Stimulated activated CD4-positive, alpha-beta T cell treated with anti-CD3 and anti-CD28 coated beads, Interleukin-12 subunit alpha, Interleukin-12 subunit beta, amount 100 ng/mL, for 24 hours (primary cell): ENCODE measurements around the gene SLC1A2.

Source experiments
- DNase-seq, 2 experiments: peaks; one replicate each; pipeline ENCODE4 v3.0.0-alpha.2; 2020; ENCODE audit warnings: low read depth in 2 of 2

The SLC1A2 gene

GRCh38 chr11:35419184-35419829 is at the start of gene SLC1A2:
SLC1A2 (minus strand) TSS chr11:35419558; CDS start chr11:35418966, 592 bp downstream.
- DNase-seq, result no peak

DNA sequence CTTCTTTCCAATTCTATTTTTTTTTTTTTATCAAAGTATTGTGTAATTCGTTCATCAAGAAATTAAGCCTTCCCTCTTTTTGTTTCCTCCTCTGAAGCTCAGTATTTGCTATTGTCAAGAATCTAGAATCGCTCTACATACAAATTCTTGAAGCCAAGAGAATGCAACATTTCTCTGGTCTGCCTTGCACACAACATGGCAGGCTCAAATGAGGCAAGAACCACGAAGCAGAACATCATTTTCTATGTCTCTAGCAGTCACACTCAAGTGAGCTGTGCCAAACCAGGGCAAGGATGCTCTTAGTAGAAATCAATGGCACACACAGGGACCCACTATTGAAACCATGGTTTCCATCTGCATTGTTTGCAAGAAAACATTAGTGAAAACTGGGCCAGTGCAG is 46.7 kb upstream of the SLC1A2 start:
- no peak for DNase-seq

DNA sequence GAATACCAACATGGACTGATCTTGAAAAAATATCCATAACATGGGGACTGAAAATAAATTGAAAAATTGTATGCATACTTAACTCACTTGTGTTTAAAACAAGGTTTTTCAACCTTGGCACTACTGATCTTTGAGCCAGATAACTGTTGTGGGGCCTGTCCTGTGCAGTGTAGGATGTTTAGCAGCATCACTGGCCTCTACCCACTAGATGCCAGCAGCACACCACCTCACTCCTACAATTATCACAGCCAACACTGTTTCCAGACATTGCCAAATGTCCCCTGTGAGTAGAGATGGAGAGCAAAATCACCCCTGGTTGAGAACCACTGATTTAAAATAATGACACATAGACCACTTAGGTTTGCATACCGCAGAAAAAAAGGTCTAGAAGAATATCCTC is 45.0 kb upstream of the SLC1A2 start:
- no peak for DNase-seq

GRCh38 chr11:35463331-35463751 is 44.0 kb upstream of the SLC1A2 start:
- no peak for DNase-seq

- DNase-seq, result no peak
Measured at GRCh38 chr11:35461917-35462538, 42.7 kb upstream of the SLC1A2 start.

DNA sequence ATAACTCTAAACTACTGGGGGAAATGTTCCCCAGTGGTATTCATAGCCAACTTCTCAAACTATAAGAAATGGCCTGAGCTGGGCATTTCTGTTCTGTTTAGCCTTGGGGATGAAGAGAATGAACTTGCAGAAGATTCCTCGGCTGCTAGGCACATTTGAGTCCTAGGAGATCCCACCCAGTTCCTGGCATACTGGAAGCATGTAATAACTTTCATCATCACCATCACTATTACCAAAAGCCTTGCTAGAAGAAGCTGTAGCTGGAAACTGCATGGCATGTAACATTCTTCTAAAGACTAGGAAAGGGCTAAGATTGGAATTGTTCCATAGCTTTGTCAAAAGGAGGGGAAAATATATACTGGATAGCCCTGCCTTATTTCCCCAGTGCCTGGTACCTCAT is 40.1 kb upstream of the SLC1A2 start:
- DNase-seq, result no peak

DNA sequence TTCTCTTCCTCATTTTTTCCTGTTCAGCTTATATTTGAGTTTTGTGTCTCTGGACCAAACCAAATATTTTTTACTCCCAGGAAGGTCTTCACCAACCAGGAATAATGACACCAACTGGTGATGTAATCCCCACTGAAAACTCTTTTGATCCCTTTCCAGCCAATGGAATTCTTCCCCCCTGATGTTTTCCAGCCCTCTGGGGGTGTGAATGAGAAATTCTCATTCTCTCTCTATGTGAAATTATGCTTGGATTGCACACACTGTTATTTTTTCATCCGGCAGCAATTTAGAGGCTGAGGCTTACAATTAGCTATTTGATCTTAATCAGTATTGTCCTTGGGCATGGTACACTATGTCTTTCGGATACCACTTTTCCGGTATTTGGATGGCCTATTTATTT is 39.5 kb upstream of the SLC1A2 start:
- DNase-seq, result no peak

- no peak for DNase-seq
Measured at GRCh38 chr11:35454362-35454761, 35.0 kb upstream of the SLC1A2 start.

DNA sequence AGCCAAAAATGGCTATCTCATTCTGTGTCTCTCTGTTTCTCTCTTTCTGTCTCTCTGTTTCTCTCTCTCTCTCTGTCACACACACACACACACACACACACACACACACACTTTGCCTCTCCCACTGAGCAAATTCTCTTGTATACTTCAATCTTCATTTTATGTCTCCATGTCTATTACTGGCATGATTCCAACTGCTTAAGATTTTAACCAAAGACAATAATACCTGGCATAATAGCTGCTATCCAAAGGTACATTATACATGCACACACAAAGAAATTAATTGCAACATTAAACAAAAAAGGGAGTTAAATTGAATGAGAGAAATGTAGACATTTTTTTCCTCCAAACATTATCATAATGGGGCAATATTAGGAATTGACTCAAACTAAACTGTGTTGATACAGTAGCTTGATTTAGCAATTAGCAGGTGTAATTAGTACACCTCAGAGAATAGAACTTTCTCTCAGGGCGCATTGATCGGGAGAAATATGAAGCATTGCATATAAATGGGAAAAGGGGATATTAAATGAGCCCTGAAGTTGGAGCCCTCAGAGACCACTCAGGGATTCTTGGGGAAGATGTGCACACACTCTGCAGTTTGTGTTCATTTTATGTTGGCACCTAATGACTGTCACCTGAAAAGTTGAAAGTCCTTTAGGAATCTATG is 17.4 kb upstream of the SLC1A2 start:
- DNase-seq, result no peak

- DNase-seq, result no peak
Measured at GRCh38 chr11:35433588-35433987, 14.2 kb upstream of the SLC1A2 start.

DNA sequence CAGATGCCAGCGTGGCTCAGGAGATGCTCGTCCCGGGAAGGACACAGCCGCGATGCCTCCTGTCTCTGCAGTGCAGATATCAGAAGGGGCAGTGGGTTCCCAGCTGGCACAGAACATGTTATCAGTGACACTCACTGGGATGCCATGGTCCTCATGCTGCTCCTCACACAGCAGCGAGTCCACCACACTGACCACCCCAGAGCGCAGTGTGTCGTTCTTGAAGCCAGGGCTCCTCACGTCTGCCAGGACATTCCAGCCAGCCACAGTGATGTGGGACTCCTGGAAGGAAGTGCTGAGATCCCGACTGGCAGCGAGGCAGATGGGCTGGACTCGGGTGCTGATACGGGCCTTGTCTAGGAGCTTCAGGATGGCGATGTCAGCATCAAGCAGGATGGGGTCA is 13.1 kb upstream of the SLC1A2 start:
- DNase-seq, result no peak

GRCh38 chr11:35427071-35427470 is 7.7 kb upstream of the SLC1A2 start:
- DNase-seq, result no peak

DNA sequence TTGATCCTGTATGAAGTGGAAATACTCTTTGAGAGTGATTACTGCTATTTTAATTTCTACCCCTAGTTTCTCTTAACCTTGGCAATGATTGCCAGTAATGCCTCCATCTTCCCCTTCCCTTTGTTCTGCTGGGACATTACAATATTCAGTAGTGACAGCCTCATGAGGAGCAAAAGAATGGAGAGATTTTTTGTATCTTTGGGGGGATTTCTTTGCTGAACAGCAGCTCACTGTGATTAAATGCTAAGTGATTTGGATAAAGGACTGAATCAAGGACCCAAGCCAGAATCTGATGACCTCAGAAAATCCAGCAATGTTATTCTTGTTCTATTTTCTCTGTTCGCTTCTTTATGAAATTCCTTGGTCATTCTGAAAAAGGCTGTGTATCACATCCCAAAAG is 7.0 kb upstream of the SLC1A2 start:
- no peak for DNase-seq

- DNase-seq, result no peak
Measured at GRCh38 chr11:35425603-35426212, 6.3 kb upstream of the SLC1A2 start.

DNA sequence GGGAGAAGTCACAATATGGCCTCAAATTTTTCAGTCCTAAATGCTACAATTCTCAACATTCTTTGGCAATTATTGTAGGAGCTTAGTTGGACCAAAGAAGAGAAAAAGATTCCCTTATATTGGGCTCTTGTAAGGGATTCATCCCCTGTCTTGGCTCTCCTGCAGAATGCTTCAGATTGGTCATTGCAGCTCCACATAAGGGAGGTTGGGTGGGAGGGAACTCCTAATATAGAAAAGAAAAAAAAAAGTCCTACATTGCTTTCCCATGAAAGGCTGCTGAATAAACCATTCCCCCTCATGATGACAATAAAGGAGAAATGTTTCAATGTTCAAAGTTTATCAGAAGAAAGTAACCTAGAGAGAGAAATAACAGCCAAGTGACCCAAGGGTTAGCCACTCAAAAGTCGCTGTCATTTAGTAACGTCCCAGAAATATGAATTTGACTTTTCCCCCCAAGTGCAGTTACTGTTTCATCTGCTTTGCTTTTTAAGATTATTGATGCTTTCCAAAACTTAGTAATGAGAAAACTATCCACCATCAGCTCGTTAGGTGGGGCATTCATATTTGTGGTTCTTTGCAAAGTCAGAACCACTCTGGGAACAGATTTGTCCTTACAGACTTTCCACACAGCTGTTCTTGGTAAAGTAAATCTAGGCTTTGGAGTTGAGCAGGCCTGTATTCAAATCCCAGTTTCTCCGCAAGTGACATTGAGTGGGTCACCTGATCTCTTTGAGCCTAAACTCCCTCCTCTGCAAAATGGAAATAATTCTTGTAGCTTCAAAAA is 5.0 kb upstream of the SLC1A2 start:
- no peak for DNase-seq

- DNase-seq, result no peak
Measured at GRCh38 chr11:35420371-35420770, 1.0 kb upstream of the SLC1A2 start.

DNA sequence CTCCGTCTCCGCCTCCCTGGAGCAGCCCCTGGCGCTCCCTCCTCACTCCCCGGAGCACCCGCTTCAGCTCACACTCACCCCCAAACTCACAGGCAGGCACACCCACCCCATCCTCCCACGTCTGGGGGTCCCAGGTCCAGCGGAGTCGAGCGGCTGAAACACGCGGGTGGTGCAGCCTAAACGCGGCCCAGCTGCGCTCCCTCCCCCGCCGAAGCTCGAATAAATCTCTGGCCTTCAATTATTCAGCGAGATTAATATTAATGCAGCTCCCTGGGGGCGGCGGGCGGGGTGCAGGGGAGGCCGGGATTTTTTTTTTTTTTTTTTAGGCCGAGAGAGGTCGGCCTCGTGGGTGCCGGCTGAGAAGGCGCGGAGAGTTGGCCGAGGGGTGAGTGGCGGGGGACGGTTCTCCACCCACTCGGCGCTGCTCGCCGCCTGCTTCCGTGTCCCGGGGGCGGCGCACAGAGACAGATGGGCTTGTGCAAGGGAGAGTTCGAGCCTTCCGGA is 524 bp upstream of the SLC1A2 start:
- no peak for DNase-seq

DNA sequence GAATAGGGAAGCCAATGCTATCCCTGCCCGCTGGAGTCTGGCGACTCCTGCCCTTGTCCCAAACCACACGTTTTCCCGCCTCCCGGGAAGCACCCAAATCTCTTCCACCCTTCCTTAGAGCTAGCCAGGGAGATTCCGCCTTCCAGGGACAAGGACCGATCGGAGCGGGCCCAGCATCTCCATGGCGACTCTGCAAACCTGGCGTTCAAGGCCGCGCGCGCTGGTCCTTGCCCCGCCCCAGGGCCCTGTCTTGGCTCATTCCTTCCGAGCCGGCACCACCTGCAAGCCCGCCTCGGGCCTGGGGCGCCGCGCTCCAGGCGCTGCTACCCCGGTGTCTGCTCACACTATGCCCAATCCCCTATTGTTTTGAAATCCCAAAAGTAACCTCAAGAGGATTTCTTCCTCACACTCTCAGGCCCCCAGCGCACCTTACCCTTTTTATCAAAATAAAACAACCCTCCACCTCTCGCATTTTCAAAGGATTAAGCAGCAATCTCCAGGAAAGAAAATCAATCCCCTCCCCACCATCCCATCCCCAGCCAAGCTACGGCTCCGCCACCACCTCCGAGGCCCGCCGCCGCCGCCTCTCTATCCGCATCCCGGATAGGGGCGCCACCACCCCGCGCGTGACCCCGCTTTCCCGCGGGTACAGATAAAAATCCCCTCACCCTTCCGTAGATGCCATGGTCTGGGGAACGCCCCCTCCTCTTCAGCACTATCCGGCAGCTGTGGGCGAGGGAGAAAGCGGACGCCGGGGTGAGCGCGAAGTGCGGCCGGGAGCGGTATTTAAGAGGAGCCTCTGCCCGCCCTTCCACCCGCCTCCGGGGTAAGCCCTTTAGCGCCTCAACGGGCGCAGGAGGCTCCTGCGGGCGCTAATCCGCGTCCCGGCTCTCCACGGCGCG is 825 bp downstream of the SLC1A2 start:
- DNase-seq, result no peak

- DNase-seq, result no peak
Measured at GRCh38 chr11:35415487-35415886, 3.9 kb downstream of the SLC1A2 start.

- DNase-seq, result no peak
Measured at GRCh38 chr11:35414776-35415175, 4.6 kb downstream of the SLC1A2 start.

DNA sequence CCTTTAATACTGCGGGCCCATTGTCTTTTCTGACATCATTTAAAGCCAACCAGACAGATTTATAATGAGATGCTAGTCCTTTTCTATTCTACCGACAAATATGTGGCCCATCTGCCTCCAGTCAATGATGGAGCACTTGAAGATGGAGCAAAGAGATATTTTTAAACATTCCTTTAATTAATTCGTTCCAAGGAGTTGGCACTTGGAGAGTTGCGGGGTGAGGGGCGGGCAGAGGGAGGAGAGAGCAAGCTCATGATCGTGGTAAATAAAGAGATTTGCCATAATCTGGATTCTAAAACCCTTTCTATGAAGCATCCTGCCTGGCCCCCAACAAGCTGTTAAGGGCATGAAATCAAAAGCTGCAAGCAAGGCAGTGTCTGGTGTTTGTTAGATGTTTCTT is 5.0 kb downstream of the SLC1A2 start:
- no peak for DNase-seq
